Measurements from ENCODE around the gene PRKG2.

The PRKG2 gene

GRCh38 chr4:81120055-81120454 lies 95.0 kb downstream of the PRKG2 start:
- TF ChIP-seq TAF1 (IDR thresholded peaks at IDR 0.05; ENCODE audit: borderline replicate concordance, insufficient read depth, low read length) (no peak), POLR2AphosphoS5 (IDR thresholded peaks at IDR 0.05; ENCODE audit: low read depth, low read length) (no peak), SIN3A (IDR thresholded peaks at IDR 0.05; ENCODE audit: borderline replicate concordance, insufficient read depth, low read length) (no peak), FOXP2 (optimal IDR thresholded peaks at IDR 0.05; ENCODE audit: borderline replicate concordance, extremely low read depth, extremely low read length, insufficient read depth) (no peak)
- TF ChIP-seq, protein P1, sequence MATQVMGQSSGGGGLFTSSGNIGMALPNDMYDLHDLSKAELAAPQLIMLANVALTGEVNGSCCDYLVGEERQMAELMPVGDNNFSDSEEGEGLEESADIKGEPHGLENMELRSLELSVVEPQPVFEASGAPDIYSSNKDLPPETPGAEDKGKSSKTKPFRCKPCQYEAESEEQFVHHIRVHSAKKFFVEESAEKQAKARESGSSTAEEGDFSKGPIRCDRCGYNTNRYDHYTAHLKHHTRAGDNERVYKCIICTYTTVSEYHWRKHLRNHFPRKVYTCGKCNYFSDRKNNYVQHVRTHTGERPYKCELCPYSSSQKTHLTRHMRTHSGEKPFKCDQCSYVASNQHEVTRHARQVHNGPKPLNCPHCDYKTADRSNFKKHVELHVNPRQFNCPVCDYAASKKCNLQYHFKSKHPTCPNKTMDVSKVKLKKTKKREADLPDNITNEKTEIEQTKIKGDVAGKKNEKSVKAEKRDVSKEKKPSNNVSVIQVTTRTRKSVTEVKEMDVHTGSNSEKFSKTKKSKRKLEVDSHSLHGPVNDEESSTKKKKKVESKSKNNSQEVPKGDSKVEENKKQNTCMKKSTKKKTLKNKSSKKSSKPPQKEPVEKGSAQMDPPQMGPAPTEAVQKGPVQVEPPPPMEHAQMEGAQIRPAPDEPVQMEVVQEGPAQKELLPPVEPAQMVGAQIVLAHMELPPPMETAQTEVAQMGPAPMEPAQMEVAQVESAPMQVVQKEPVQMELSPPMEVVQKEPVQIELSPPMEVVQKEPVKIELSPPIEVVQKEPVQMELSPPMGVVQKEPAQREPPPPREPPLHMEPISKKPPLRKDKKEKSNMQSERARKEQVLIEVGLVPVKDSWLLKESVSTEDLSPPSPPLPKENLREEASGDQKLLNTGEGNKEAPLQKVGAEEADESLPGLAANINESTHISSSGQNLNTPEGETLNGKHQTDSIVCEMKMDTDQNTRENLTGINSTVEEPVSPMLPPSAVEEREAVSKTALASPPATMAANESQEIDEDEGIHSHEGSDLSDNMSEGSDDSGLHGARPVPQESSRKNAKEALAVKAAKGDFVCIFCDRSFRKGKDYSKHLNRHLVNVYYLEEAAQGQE (IDR thresholded peaks at IDR 0.05; ENCODE audit: insufficient read depth in 1 of 2, low read depth in 2 of 2, low read length in 2 of 2): no peak

DNA sequence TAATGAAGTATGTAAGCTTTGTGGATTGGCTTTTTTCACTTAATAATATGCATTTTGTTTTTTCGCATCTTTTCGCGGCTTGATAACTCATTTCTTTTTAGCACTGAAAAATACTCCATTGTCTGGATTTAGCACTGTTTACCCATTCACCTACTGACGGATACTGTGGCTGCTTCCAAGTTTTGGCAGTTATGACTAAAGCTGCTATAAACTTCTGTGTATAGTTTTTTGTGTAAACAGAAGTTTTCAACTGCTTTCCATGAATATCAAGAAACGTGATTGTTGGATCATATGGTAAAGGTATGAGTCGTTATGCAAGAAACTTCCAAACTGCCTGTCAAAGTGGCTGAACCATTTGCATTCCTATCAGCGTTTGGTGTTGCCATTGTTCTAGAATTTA lies 96.9 kb downstream of the PRKG2 start:
- TF ChIP-seq FOXP2 (optimal IDR thresholded peaks at IDR 0.05; ENCODE audit: borderline replicate concordance, extremely low read depth, extremely low read length, insufficient read depth) (no peak), TAF1 (IDR thresholded peaks at IDR 0.05; ENCODE audit: borderline replicate concordance, insufficient read depth, low read length) (no peak), SIN3A (IDR thresholded peaks at IDR 0.05; ENCODE audit: borderline replicate concordance, insufficient read depth, low read length) (no peak), POLR2AphosphoS5 (IDR thresholded peaks at IDR 0.05; ENCODE audit: low read depth, low read length) (no peak)
- TF ChIP-seq, protein P1 (IDR thresholded peaks at IDR 0.05; ENCODE audit: insufficient read depth in 1 of 2, low read depth in 2 of 2, low read length in 2 of 2): no peak

GRCh38 chr4:81116566-81116965 lies 98.5 kb downstream of the PRKG2 start:
- no peak for TF ChIP-seq POLR2AphosphoS5 (IDR thresholded peaks at IDR 0.05; ENCODE audit: low read depth, low read length)

GRCh38 chr4:81113024-81113423 lies 102.0 kb downstream of the PRKG2 start:
- TF ChIP-seq SIN3A (IDR thresholded peaks at IDR 0.05; ENCODE audit: borderline replicate concordance, insufficient read depth, low read length) (no peak), TAF1 (IDR thresholded peaks at IDR 0.05; ENCODE audit: borderline replicate concordance, insufficient read depth, low read length) (no peak), POLR2AphosphoS5 (IDR thresholded peaks at IDR 0.05; ENCODE audit: low read depth, low read length) (no peak), FOXP2 (optimal IDR thresholded peaks at IDR 0.05; ENCODE audit: borderline replicate concordance, extremely low read depth, extremely low read length, insufficient read depth) (no peak)
- TF ChIP-seq, protein P1 (IDR thresholded peaks at IDR 0.05; ENCODE audit: insufficient read depth in 1 of 2, low read depth in 2 of 2, low read length in 2 of 2): no peak

- TF ChIP-seq, protein P1 (IDR thresholded peaks at IDR 0.05; ENCODE audit: insufficient read depth in 1 of 2, low read depth in 2 of 2, low read length in 2 of 2): no peak
- TF ChIP-seq TAF1 (IDR thresholded peaks at IDR 0.05; ENCODE audit: borderline replicate concordance, insufficient read depth, low read length): no peak
- TF ChIP-seq POLR2AphosphoS5 (IDR thresholded peaks at IDR 0.05; ENCODE audit: low read depth, low read length): no peak
- TF ChIP-seq FOXP2 (optimal IDR thresholded peaks at IDR 0.05; ENCODE audit: borderline replicate concordance, extremely low read depth, extremely low read length, insufficient read depth): no peak
- TF ChIP-seq SIN3A (IDR thresholded peaks at IDR 0.05; ENCODE audit: borderline replicate concordance, insufficient read depth, low read length): no peak
These were observed 105.7 kb downstream of the PRKG2 start for GRCh38 chr4:81109356-81109755.
